Naive thymus-derived CD4-positive, alpha-beta T cell (primary cell): Measurements from ENCODE around the gene DISP2. TPM values are rescaled to one million over a fixed set of nuclear protein-coding genes. Genes with fewer than 3 reads are reported as not detected.

Experiments used
- ATAC-seq: fragments of 150-1000 bp; cut with Tn5 transposase; 2 replicates; pipeline ENCODE4 v1.10.0; 2021; ENCODE audit warnings: mild to moderate bottlenecking, moderate library complexity
- CTCF ChIA-PET: fragments of 350-600 bp; sonication (Branson Sonifier 250); formaldehyde crosslinking; loops from one replicate; lab custom pipeline; 2021; ENCODE audit warnings: antibody characterized with exemption; lab: Charles Lee
- POLR2A ChIA-PET: fragments of 350-600 bp; sonication (Branson Sonifier 250); formaldehyde crosslinking; loops from one replicate; lab custom pipeline; 2021; ENCODE audit warnings: antibody characterized with exemption, inconsistent platforms; lab: Charles Lee
- DNase-seq, 9 donors: peaks; one replicate each; pipeline versions ENCODE4 v3.0.0 to v3.0.0-alpha.2; 2020 to 2022; ENCODE audit warnings: mixed read lengths in 1 of 9
- H3K27ac ChIP-seq: one replicate; pipeline ENCODE4 v1.7.0; 2013; ENCODE audit warnings: mild to moderate bottlenecking, low read depth, low read length, moderate library complexity
- H3K27me3 ChIP-seq, 2 donors: one replicate each; pipeline ENCODE4 v1.7.0; 2013; ENCODE audit warnings: low read length in 2 of 2, mild to moderate bottlenecking in 2 of 2, moderate library complexity in 2 of 2; ENCODE audit not compliant: control insufficient read depth in 2 of 2, insufficient read depth in 2 of 2
- H3K36me3 ChIP-seq, 3 experiments: 1 replicate in 2 of 3; 2 replicates in 1 of 3; pipeline ENCODE4 v1.7.0; 2013; ENCODE audit warnings: low read length in 3 of 3, mild to moderate bottlenecking in 3 of 3, moderate library complexity in 1 of 3; ENCODE audit not compliant: insufficient read depth in 3 of 3, control insufficient read depth in 2 of 3
- H3K4me1 ChIP-seq, 2 donors: one replicate each; pipeline ENCODE4 v1.7.0; 2013; ENCODE audit warnings: low read length in 2 of 2, mild to moderate bottlenecking in 2 of 2, moderate library complexity in 1 of 2; ENCODE audit not compliant: control insufficient read depth in 2 of 2, insufficient read depth in 2 of 2
- H3K4me3 ChIP-seq: 2 replicates; pipeline ENCODE4 v1.7.0; 2013; ENCODE audit warnings: mild to moderate bottlenecking, low read length
- H3K9me3 ChIP-seq, 3 experiments: 1 replicate in 2 of 3; 2 replicates in 1 of 3; pipeline ENCODE4 v1.7.0; 2013; ENCODE audit warnings: low read length in 3 of 3; ENCODE audit not compliant: control insufficient read depth in 2 of 3
- H3K27ac Mint-ChIP-seq, 9 donors: one replicate each; pipeline ENCODE4 v1.8.0; 2020 to 2022; ENCODE audit warnings: mixed read lengths in 9 of 9, mild to moderate bottlenecking in 8 of 9, moderate library complexity in 5 of 9, inconsistent platforms in 2 of 9
- H3K27me3 Mint-ChIP-seq, 5 donors: one replicate each; pipeline ENCODE4 v1.8.0; 2021 to 2022; ENCODE audit warnings: mixed read lengths in 5 of 5, mild to moderate bottlenecking in 1 of 5
- H3K36me3 Mint-ChIP-seq, 5 donors: one replicate each; pipeline ENCODE4 v1.8.0; 2020 to 2022; ENCODE audit warnings: mixed read lengths in 5 of 5, mild to moderate bottlenecking in 3 of 5, inconsistent platforms in 1 of 5
- H3K4me1 Mint-ChIP-seq, 7 donors: one replicate each; pipeline ENCODE4 v1.8.0; 2020 to 2022; ENCODE audit warnings: mixed read lengths in 7 of 7, mild to moderate bottlenecking in 3 of 7, inconsistent platforms in 1 of 7
- H3K4me3 Mint-ChIP-seq, 10 donors: one replicate each; pipeline ENCODE4 v1.8.0; 2020 to 2022; ENCODE audit warnings: mild to moderate bottlenecking in 10 of 10, mixed read lengths in 10 of 10, moderate library complexity in 6 of 10, inconsistent platforms in 2 of 10
- H3K9me3 Mint-ChIP-seq, 11 donors: one replicate each; pipeline ENCODE4 v1.8.0; 2020 to 2022; ENCODE audit warnings: mixed read lengths in 11 of 11, mild to moderate bottlenecking in 4 of 11, inconsistent platforms in 1 of 11, moderate library complexity in 1 of 11
- intact Hi-C, 2 donors: fragments of 100-400 bp; cut with micrococcal nuclease; formaldehyde crosslinking; loops; one replicate each; pipeline ENCODE4 v1.15.1; 2023
- polyA plus RNA-seq, 2 donors: library from polyadenylated mRNA; unstranded; fragments of 300-500 nt; fragmentation: Illumina TruSeq; gene quantifications; one replicate each; pipeline ENCODE4 v1.2.3, GENCODE V29; 2021
- total RNA-seq, 6 experiments: library from RNA in 5 of 6; stranded (reverse) in 5 of 6; gene quantifications; 1 replicate in 5 of 6; 2 replicates in 1 of 6; pipeline ENCODE4 v1.2.3 and lab custom pipeline; 2021 to 2026

DISP2 gene
- total and polyA plus RNA-seq, 7 experiments from 2014 or later, result 0.05 to 0.51 (median 0.07) TPM; not detected in 3

GRCh38 chr15:40343512-40343911 is 14.5 kb upstream of the DISP2 start:
- no peaks in the 10 kb centered on the region for H3K9me3 ChIP-seq
- DNase-seq (no peak), ATAC-seq (peak; percentile 19)
- Mint-ChIP-seq H3K4me1 (peaks cover 0 to 10% (median 2%) of the 10 kb centered on the region in 7 donors), H3K4me3 (no peak overlapping the region), H3K27ac (no peak overlapping the region), H3K36me3 (no peaks in the 10 kb centered on the region), H3K27me3 (no peaks in the 10 kb centered on the region), H3K9me3 (peaks cover 0 to 1% (median 0%) of the 10 kb centered on the region in 11 donors)
- intact Hi-C loops, result no loop called here
- H3K4me3 ChIP-seq, result no peak overlapping the region
- no peaks in the 10 kb centered on the region for H3K4me1 ChIP-seq
- no peaks in the 10 kb centered on the region for H3K36me3 ChIP-seq
- H3K27me3 ChIP-seq, result no peaks in the 10 kb centered on the region
- POLR2A ChIA-PET, result interaction anchor here (1.1 to 1.6 kb wide), 2 partner anchors 35 to 78 kb away, joined by 3 read pairs; no protein-coding TSS in a partner anchor
- CTCF ChIA-PET, result interaction anchor here (0.6 to 14.2 kb wide), 7 partner anchors 9 to 78 kb away, joined by 3 to 366 read pairs (median 6); partner anchors contain the start of genes INAFM2 and PLCB2
- no peak overlapping the region for H3K27ac ChIP-seq

DNA sequence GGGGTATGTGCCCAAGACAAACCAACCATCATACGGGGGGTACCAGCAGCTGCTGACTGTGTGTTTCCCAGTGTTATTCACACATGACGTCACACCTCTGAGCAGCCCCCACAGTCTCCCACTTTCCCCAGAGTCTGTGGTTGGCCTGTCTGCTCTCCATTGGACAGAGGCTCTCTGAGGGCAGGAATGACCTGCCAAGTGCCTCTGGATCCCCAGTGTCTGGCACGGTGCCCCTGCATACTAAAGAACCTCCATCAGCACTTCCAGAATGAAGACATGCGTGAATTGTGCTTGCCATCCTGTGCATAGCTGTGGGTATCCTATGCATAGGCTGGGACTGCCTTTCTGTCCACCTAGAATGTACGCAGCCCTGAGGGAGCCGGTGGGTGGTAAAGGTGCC is 13.8 kb upstream of the DISP2 start:
- CTCF ChIA-PET, result interaction anchor here (0.6 to 14.2 kb wide), 10 partner anchors 10 to 225 kb away, joined by 3 to 366 read pairs (median 6); partner anchors contain the start of genes INAFM2, PLCB2 and RPUSD2
- H3K27ac ChIP-seq, result no peak overlapping the region
- H3K9me3 ChIP-seq, result no peaks in the 10 kb centered on the region
- DNase-seq, result no peak
- Mint-ChIP-seq H3K4me1 (peaks cover 0 to 8% (median 0%) of the 10 kb centered on the region in 7 donors), H3K9me3 (peaks cover 0 to 1% (median 0%) of the 10 kb centered on the region in 11 donors), H3K36me3 (no peaks in the 10 kb centered on the region), H3K27ac (no peak overlapping the region), H3K4me3 (no peak overlapping the region), H3K27me3 (no peaks in the 10 kb centered on the region)
- ATAC-seq, result no peak
- no peaks in the 10 kb centered on the region for H3K27me3 ChIP-seq
- H3K4me1 ChIP-seq, result no peaks in the 10 kb centered on the region
- intact Hi-C loops, result loop anchor here (1.0 kb wide), 3 partner anchors 24 to 163 kb away; no protein-coding TSS in a partner anchor
- no peaks in the 10 kb centered on the region for H3K36me3 ChIP-seq
- POLR2A ChIA-PET, result interaction anchor here (1.0 to 1.6 kb wide), 5 partner anchors 16 to 77 kb away, joined by 3 to 4 read pairs (median 3); no protein-coding TSS in a partner anchor
- H3K4me3 ChIP-seq, result no peak overlapping the region

GRCh38 chr15:40344631-40345120 is 13.3 kb upstream of the DISP2 start:
- DNase-seq, result peak; percentile 49 to 75 (median 65)
- Histone ChIP-seq H3K4me3 (no peak overlapping the region), H3K4me1 (no peaks in the 10 kb centered on the region), H3K9me3 (no peaks in the 10 kb centered on the region), H3K27me3 (no peaks in the 10 kb centered on the region), H3K27ac (no peak overlapping the region), H3K36me3 (no peaks in the 10 kb centered on the region)
- ATAC-seq, result peak; percentile 85
- no peaks in the 10 kb centered on the region for H3K36me3 Mint-ChIP-seq
- H3K27ac Mint-ChIP-seq, result no peak overlapping the region
- no peaks in the 10 kb centered on the region for H3K27me3 Mint-ChIP-seq
- no peak overlapping the region for H3K4me3 Mint-ChIP-seq
- CTCF ChIA-PET, result interaction anchor here (0.6 to 14.2 kb wide), 10 partner anchors 9 to 224 kb away, joined by 3 to 366 read pairs (median 5); partner anchors contain the start of genes INAFM2, PLCB2 and RPUSD2
- POLR2A ChIA-PET, result interaction anchor here (0.6 to 1.6 kb wide), 6 partner anchors 16 to 77 kb away, joined by 3 to 4 read pairs (median 3); no protein-coding TSS in a partner anchor
- peaks cover 0 to 8% (median 0%) of the 10 kb centered on the region in 7 donors for H3K4me1 Mint-ChIP-seq
- intact Hi-C loops, result loop anchor here (1.0 kb wide), 3 partner anchors 24 to 163 kb away; no protein-coding TSS in a partner anchor
- peaks cover 0 to 1% (median 0%) of the 10 kb centered on the region in 11 donors for H3K9me3 Mint-ChIP-seq

- peaks cover 0 to 8% (median 0%) of the 10 kb centered on the region in 7 donors for H3K4me1 Mint-ChIP-seq
- Histone ChIP-seq H3K36me3 (no peaks in the 10 kb centered on the region), H3K9me3 (no peaks in the 10 kb centered on the region), H3K27ac (no peak overlapping the region), H3K27me3 (no peaks in the 10 kb centered on the region), H3K4me1 (no peaks in the 10 kb centered on the region), H3K4me3 (no peak overlapping the region)
- H3K4me3 Mint-ChIP-seq, result no peak overlapping the region
- H3K27ac Mint-ChIP-seq, result no peak overlapping the region
- H3K9me3 Mint-ChIP-seq, result peaks cover 0 to 1% (median 0%) of the 10 kb centered on the region in 11 donors
- ChIA-PET POLR2A (interaction anchor here (0.6 to 1.6 kb wide), 5 partner anchors 17 to 76 kb away, joined by 3 to 4 read pairs (median 3); no protein-coding TSS in a partner anchor), CTCF (interaction anchor here (0.6 to 14.2 kb wide), 8 partner anchors 9 to 162 kb away, joined by 3 to 366 read pairs (median 6); partner anchors contain the start of genes INAFM2 and PLCB2)
- H3K27me3 Mint-ChIP-seq, result no peaks in the 10 kb centered on the region
- intact Hi-C loops, result no loop called here
- DNase-seq (no peak), ATAC-seq (no peak)
- no peaks in the 10 kb centered on the region for H3K36me3 Mint-ChIP-seq
Observed at GRCh38 chr15:40345225-40345866, 12.7 kb upstream of the DISP2 start.

GRCh38 chr15:40345867-40346578 is 12.0 kb upstream of the DISP2 start:
- H3K4me3 ChIP-seq, result no peak overlapping the region
- Mint-ChIP-seq H3K27ac (peak overlapping the region in 1 of 9 donors; percentile 46), H3K9me3 (peaks cover 0 to 1% (median 0%) of the 10 kb centered on the region in 11 donors), H3K36me3 (no peaks in the 10 kb centered on the region), H3K4me3 (no peak overlapping the region), H3K27me3 (no peaks in the 10 kb centered on the region), H3K4me1 (peaks cover 0 to 8% (median 0%) of the 10 kb centered on the region in 7 donors)
- DNase-seq (no peak), ATAC-seq (no peak)
- H3K27ac ChIP-seq, result no peak overlapping the region
- POLR2A ChIA-PET, result no interaction called here
- no peaks in the 10 kb centered on the region for H3K27me3 ChIP-seq
- intact Hi-C loops, result no loop called here
- H3K9me3 ChIP-seq, result no peaks in the 10 kb centered on the region
- no peaks in the 10 kb centered on the region for H3K4me1 ChIP-seq
- no peaks in the 10 kb centered on the region for H3K36me3 ChIP-seq
- CTCF ChIA-PET, result interaction anchor here (0.6 to 9.6 kb wide), 3 partner anchors 10 to 76 kb away, joined by 4 to 107 read pairs (median 5); no protein-coding TSS in a partner anchor
